ENCODE results near the gene LEKR1. TPM values are rescaled to one million over a fixed set of nuclear protein-coding genes. Genes with fewer than 3 reads are reported as not detected.
"Not testable (repeated sequence)": the region's sequence is repeated elsewhere in the genome, so short reads cannot be mapped to it uniquely, and the experiment has no call there.

Gene LEKR1
- total RNA-seq, 4 donors from 2014 or later = 1.7 TPM; not detected in 3

DNA sequence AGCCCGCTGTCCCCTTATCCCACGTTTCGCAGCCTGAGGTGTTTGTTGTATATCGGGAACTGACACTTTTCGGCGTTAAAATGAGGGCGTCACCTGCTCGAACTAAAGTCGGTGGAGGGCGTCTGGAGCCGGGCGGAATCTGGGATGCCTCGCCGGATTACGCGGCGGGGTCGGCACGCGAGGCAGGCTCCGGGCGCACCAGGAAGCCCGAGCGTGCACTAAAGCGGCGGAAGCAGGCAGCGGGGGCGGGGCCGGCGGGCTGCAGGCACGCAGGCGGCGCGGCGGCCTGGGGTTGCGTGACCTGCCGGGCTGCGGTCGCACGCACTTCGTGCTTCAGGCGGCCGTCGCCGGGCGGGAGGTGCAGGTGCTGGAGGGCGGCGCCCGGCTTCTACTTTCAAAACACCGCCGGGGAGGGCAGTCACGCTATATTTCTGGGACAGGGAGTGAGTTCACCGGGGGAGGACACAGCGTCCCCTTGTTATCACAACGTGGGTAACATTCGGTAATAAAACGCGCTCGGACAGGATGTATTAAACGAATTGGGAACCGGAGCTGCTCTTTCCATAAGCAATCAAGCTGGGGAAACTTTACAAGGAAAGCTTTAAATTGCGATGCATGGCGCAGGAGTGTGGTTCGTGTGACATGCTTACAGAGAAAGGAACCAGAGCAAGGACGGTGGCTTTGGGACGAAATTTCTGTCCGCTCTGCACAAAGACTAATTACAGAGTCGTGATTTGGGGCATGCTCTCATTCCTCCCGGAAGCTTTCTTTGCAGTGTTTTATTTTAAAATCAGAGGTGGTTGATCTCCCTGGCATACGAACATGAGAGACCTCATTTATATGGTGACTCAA lies 9.1 kb upstream of the LEKR1 start:
- ATAC-seq (ENCODE audit: low FRiP score) = peak; percentile 94
- TF ChIP-seq, protein P1, sequence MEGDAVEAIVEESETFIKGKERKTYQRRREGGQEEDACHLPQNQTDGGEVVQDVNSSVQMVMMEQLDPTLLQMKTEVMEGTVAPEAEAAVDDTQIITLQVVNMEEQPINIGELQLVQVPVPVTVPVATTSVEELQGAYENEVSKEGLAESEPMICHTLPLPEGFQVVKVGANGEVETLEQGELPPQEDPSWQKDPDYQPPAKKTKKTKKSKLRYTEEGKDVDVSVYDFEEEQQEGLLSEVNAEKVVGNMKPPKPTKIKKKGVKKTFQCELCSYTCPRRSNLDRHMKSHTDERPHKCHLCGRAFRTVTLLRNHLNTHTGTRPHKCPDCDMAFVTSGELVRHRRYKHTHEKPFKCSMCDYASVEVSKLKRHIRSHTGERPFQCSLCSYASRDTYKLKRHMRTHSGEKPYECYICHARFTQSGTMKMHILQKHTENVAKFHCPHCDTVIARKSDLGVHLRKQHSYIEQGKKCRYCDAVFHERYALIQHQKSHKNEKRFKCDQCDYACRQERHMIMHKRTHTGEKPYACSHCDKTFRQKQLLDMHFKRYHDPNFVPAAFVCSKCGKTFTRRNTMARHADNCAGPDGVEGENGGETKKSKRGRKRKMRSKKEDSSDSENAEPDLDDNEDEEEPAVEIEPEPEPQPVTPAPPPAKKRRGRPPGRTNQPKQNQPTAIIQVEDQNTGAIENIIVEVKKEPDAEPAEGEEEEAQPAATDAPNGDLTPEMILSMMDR (IDR thresholded peaks at IDR 0.05) = no peak
- DNase-seq (ENCODE audit: low spot score) = peak; percentile 38

DNA sequence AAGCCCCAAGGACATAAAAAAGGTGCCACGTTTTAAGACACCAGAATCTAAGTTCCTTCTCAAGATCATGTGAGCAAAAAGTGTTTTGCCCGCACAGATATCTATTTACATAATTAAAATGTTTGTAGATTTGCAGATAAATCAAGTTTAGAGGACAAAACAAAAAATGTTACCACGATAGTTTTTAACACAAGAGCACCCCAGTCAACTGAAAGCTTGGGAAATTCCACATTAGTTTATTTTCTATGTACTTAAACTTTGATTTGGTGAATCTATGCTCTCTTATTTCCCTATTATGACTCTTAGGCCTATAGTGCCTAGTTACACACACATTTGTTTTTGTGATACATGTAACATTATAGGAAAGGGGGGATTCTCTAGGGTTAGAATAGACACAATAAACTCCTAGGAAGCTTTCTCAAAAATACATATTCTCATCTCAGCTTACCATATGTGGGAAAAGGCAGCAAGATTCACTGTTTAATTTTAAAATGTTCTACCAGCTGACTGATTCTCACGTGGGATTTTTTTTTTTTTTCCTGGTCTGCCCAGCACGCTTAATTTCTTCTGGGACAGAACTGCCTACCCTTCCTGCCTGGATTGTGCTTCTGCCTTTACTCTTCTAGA lies 8.4 kb upstream of the LEKR1 start:
- no peak for ATAC-seq (ENCODE audit: low FRiP score)
- DNase-seq (ENCODE audit: low spot score) = no peak
- TF ChIP-seq, protein P1 (IDR thresholded peaks at IDR 0.05) = no peak

DNA sequence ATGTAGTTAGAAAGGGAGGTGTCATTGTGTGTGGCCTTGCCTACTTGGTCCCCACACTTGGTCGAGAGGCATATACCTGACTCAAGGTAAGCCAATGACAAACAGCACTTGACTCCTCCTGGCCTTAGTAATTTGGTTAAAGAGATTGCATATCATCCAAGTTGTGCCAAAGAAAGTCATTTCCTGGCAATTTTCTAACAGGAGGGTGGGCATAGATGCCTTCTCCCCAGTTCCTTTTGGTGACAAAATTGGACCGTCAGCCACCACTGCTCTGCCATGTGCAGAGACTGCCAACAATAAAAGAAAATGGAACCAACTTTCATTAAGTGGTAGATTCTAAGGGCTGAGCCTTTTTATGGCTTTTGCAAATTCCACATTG lies 7.9 kb upstream of the LEKR1 start:
- no peak for DNase-seq (ENCODE audit: low spot score)
- no peak for ATAC-seq (ENCODE audit: low FRiP score)
- TF ChIP-seq, protein P1 (IDR thresholded peaks at IDR 0.05) = no peak

DNA sequence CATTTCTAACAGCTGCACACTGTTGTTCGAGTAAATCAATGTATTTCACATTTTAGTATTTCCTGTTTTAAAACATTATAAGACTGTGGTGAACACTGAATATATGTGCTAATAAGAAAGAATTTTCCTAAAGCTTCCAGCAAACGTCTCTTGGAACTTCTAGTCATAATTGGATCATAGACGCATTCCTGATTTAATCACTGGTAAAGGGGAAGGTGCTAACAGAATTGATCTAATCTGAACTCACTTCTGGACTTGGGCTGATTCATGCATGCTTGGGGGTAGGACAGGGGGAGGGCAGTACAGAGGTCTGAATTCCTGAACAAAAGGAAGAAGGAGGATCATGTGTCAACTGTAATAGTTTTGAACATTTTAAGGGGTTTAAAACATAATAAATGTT lies 7.3 kb upstream of the LEKR1 start:
- no peak for ATAC-seq (ENCODE audit: low FRiP score)

DNA sequence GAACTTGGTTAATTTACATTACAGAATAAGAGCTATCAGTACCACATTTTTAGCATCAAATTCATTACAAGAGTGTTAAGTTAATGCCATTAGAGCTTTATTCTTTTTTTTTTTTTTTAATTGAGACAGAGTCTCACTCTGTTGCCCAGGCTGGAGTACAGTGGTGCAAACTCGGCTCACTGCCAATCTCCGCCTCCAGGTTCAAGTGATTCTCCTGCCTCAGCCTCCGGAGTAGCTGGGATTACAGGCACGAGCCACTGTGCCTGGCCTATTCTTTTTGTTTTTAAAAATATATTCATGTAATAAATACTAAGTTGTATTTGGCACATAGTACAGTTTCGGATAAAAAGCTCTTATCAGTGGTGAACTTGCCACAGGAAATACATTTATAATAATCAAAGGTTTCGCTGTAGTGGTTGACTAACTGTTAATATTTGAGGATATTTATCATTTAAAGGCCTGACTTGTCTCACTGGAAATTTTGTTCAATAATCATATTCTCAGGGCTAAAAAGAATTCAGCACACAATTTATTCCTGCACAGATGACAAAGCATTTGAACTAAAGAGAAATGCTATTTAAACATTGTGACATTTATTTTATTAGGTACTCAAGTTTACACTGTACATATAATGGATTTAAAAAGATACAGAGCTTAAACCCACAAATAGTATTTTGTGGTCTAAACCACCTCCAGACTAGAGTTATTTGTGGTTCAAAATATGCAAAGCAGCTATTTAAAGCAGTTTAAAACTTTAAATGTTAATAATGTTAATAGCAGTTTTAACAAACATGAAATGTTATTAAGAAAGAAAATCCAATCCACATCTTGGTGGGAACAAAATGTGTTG lies 6.1 kb upstream of the LEKR1 start:
- TF ChIP-seq, protein P1 (IDR thresholded peaks at IDR 0.05) = no peak
- DNase-seq (ENCODE audit: low spot score) (no peak), ATAC-seq (ENCODE audit: low FRiP score) (no peak)

More for the DNA sequence above, 7.3 kb upstream of the LEKR1 start:
- no peak for DNase-seq (ENCODE audit: low spot score)
- TF ChIP-seq, protein P1 (IDR thresholded peaks at IDR 0.05) = no peak

DNA sequence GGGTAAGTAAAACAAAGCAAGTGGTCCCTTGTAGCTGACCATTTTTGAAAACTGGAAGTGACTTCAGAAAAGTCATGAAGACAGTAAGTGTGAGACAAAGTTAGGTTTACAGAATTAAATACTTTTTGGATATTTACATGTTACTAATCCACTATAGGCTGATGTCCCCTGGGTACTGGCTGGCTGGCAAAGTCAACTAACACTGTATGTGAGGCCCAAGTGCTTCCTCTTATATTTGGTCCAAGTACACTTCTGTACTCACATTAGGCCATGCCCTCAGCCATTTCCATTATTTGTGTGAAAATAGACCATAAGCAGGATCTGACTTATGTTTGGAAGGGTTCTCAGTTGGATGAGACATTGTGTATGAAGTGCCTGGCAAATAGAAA lies 5.5 kb upstream of the LEKR1 start:
- TF ChIP-seq, protein P1 (IDR thresholded peaks at IDR 0.05) = no peak
- no peak for DNase-seq (ENCODE audit: low spot score)
- ATAC-seq (ENCODE audit: low FRiP score) = no peak

DNA sequence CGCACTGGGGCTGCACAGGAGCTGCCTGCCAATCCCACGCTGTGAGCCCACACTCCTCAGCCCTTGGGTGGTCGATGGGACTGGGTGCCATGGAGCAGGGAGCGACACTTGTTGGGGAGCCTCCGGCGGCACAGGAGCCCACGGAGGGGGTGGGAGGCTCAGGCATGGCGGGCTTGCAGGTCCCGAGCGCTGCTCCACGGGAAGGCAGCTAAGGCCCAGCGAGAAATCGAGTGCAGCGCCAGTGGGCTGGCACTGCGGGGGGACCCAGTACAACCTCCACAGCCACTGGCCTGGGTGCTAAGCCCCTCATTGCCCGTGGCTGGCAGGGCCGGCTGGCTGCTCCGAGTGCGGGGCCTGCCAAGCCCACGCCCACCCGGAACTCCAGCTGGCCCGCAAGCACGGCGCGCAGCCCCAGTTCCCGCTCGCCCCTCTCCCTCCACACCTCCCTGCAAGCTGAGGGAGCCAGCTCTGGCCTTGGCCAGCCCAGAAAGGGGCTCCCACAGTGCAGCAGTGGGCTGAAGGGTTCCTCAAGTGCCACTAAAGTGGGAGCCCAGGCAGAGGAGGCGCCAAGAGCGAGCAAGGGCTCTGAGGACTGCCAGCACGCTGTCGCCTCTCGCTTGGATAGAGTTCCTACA lies 3.4 kb upstream of the LEKR1 start:
- ATAC-seq (ENCODE audit: low FRiP score) = not testable (repeated sequence)

More for the DNA sequence above, 3.4 kb upstream of the LEKR1 start:
- not testable (repeated sequence) for DNase-seq (ENCODE audit: low spot score)
